Dermis microvascular lymphatic vessel endothelial cell (primary cell): ENCODE measurements around the gene MXD4. TPM values are rescaled to one million over a fixed set of nuclear protein-coding genes. Genes with fewer than 3 reads are reported as not detected.

Source experiments
- DNase-seq, 2 donors: peaks; one replicate each; pipeline versions ENCODE4 v3.0.0 to v3.0.0-alpha.2; 2010; ENCODE audit warnings: low read depth in 2 of 2
- total RNA-seq: library from RNA; depleted of rRNA; stranded (reverse); fragments of >200 nt; gene quantifications from 2 replicates; pipeline ENCODE4 v1.2.1, GENCODE V29; 2014

The MXD4 gene
- total RNA-seq, 1 donor from 2014 or later = 48.7 TPM

DNA sequence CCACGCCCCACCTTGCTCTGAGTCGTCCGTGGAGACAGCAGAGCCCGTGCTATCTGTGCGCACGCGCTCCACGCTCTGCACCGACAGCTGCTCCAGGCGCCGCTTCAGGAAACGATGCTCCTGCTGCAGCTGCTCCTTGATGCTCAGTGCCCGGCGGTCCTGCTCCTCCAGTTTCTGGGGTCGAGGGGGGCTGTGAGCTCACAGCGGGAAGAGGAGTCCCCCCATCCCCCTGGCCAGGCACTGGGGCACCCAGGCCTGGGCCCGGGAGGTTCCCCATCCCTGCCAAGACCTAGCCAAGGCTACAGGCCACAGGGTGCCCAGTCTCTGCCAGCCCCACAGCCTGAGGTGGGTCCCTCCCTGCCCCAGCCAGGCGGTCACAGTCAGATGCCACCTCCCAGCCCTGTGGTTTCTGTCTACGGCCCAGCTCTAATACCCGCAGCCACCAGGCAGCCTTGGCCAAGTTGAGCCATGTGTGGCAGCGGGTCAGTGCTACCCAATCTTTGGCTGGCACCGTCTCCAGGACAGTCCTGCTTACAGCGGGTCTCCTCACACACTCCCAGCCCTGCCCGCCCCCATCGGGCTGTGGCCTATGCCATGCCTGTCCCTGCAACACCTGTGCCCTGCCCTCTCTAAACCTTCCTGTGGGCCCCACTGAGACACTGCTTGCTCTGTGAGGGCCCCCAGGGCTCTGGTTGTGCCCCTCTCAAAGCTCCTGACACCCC lies 10.7 kb downstream of the MXD4 start:
- DNase-seq = no peak

DNA sequence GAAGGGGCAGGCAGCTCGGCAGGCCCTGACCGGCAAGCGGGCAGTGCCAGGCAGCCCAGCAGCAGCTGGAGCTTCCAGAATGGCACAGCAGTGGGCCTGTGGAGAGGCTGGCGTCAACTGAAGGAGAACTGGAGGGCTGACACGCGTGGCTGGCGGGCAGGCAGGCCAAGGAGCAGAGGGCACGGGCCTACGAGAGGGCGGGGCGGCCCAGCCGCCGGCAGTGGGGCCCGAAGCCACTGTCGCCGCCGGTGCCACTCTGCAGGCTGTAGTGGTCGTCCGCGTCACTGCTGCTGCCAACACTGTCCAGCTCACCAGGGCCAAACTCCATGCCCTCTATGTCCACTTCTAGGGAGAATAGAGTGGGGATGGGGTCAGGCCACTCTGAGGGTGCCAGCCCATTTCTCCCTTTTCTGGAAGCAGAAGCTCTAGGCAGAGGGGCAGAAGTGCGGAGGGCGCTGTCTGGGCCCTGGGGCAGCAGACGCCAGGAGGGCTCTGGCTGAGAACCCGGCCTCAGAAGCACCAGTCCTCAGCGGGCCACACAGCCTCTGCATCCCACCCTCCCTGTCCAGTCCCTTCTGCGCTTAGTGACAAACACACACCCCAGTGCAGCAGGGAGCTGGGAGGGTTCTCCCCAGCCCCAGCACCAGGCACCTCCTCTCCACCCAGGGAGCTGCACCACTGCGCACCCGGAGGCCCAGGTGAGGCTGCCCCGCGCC lies 11.4 kb downstream of the MXD4 start:
- no peak for DNase-seq

GRCh38 chr4:2249526-2250356 lies 12.2 kb downstream of the MXD4 start:
- no peak for DNase-seq

- DNase-seq = no peak
These were observed 13.1 kb downstream of the MXD4 start for GRCh38 chr4:2248821-2249261.

GRCh38 chr4:2248044-2248780 lies 13.7 kb downstream of the MXD4 start:
- no peak for DNase-seq

DNA sequence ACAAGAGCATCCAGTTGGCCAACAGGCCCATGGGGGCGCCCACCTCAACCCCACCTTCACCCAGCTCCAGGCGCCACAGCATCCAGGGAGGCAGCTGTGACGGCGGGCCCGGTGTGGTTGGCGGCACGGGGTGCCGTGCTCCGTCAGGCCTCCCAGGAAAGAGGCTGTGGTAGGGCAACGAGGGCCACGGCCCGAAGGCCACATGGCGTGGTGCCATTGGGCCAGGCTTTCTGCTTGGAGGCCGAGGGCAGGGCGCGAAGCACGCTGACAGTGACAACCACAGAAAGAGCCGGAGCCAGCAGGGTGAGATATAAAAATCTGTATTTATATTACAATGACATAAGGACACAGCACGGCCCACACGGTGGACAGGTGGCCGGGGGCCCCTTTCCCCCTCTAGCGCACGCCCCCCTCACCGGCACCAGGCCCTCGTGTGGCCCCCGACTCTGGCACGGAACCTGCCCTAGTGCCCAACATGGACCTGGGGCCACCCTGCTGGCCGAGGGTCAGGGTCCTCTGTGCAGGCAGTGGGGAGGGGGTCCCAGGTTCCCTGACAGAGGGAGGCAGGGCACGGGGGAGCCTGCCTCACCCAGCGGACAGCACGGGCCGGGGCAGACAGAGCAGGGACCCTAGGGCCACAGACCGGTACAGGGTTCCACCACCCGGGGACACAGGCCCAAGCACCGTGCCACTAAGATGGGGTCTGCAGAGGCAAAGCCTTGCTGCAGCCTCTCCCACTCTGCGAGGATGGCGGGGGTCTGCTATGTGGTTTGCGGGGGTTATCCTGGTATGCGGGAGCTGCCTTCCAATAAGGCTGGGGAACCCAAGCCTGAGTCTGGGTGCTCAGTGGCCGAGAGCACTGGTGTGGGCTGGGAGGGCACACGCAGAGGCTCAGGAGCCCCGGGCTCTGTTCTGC lies 14.5 kb downstream of the MXD4 start:
- no peak for DNase-seq

- no peak for DNase-seq
These were observed 15.4 kb downstream of the MXD4 start for GRCh38 chr4:2246384-2247127.

- DNase-seq = no peak
These were observed 16.1 kb downstream of the MXD4 start for GRCh38 chr4:2245787-2246275.

- DNase-seq = no peak
These were observed 16.7 kb downstream of the MXD4 start for GRCh38 chr4:2245057-2245786.

- DNase-seq = no peak
These were observed 18.1 kb downstream of the MXD4 start for GRCh38 chr4:2243681-2244380.

GRCh38 chr4:2241410-2242353 lies 20.2 kb downstream of the MXD4 start, which contains the start of the genes HAUS3 and POLN:
Gene HAUS3, minus strand, starts transcription at chr4:2242121. Its CDS starts 1,175 bp downstream, at chr4:2240946.
Gene POLN, minus strand, starts transcription at chr4:2242121. Its CDS starts 12,890 bp downstream, at chr4:2229231.
- peak; percentile 94 to 98 for DNase-seq

DNA sequence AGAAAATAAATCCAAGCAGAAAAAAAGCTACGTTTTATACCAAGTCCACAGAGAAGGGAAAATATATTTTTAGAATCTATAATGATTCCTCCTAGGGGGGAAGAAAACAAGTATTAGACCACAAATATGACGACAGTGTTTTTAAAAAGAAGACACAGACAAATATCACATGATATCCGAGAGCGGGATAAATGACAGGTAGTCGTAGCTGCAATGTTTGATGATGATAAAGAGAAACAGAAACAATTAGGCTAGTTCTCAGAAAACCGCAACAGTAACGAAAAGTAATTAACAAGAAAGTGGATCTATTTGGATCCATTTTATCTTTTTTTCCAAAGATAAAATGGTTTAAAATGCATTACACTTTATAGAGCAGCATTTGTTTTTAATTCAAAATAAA lies 20.9 kb downstream of the MXD4 start:
- no peak for DNase-seq

DNA sequence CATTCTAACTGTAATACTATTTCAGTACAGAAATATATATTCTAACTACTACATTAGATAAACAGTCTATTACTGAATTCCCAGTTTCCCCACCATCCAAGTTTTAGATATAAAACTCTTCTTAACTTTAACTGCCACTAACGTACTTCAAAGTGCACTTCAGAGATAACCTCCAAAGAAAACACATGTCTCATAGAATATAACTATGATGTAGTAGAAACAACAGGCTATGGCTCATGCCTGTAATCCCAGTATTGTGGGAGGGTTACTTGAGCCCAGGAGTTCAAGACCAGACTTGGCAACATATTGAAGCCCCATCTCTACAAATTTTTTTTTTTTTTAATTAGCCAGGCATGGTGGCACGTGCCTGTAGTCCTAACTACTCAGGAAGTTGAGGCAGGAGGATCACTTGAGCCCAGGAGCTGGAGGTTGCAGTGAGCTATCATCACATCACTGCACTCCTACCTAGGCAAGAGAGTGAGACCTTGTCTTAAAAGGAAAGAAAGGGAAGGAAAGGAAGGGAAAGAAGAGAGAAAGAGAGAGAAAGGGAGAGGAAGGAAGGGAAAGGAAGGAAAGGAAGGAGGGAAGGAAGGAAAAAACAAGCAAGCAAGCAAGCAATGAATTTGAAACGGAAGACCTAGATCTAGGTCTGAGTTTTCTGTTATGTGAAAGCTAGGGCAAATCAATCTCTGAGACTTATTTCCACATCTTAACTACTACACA lies 24.8 kb downstream of the MXD4 start:
- DNase-seq = no peak

DNA sequence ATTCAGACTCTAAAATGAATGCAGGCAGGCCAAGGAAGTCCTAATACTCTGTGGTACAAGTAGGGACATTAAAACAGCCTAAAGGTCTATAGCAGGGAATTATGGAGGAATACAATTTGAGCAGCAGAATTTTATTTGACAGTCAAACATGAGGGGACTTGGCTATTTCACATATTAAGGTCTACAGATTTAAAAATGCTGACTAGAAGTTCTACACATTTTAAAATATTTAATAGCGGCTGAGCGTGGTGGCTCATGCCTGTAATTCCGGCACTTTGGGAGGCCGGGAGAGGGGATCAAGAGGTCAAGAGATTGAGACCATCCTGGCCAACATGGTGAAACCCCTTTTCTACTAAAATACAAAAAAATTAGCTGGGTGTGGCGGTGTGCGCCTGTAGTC lies 30.8 kb downstream of the MXD4 start:
- DNase-seq = no peak

DNA sequence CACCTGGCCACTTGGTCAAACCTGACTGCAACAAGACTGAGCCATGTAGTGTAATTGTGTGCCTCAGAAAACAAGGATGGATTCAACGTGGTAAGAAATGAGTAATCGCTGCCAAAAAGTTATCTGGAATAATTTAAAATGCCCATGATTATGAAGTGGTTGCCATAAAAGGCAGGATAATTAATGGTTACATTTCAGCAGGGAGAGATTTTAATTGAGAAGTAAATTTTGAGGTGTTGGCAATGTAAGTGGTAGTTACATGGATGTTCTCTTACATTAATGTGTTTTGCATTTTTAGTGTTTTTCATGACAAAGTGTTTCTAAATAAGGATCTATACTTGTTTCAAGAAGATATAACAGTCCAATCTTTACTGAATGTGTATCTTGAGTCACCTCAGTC lies 35.6 kb downstream of the MXD4 start:
- DNase-seq = no peak

DNA sequence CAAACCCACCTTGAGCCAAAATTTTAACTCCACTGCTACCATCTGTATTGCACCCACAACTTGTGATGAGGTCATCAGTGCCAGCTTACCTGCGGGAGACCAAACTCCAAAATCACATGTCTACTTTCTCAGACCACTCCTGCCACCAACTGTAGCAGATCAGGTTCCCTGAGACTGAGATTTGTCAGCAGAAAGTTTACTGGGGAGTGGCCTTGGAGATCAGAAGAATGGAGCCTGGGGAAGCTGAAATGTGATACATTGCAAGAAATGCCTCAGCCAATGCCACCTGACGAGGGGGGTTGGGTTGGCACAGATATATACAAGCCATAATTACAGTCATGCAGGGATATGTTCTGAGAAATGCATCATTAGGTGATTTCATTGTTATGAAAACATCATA lies 39.1 kb downstream of the MXD4 start:
- DNase-seq = no peak
